Transverse colon (tissue), 4 donors: ENCODE results near the gene ADGRE2. TPM values are rescaled to one million over a fixed set of nuclear protein-coding genes. Genes with fewer than 3 reads are reported as not detected.

Source experiments
- DNase-seq: peaks from one replicate; pipeline ENCODE4 v3.0.0-alpha.2; 2019
- H3K27ac ChIP-seq, 4 donors: fragments of 200-600 bp; sonication (generic); 2 replicates each; pipeline ENCODE4 v1.5.1; 2016 to 2018; ENCODE audit warnings: inconsistent platforms in 4 of 4
- H3K27me3 ChIP-seq: fragments of 200-600 bp; sonication (generic); 2 replicates; pipeline ENCODE4 v1.5.1; 2017; ENCODE audit warnings: inconsistent platforms
- H3K36me3 ChIP-seq, 4 donors: fragments of 200-600 bp; sonication (generic); 2 replicates each; pipeline ENCODE4 v1.5.1; 2017 to 2019; ENCODE audit warnings: inconsistent platforms in 4 of 4
- H3K4me1 ChIP-seq, 4 donors: fragments of 200-600 bp; sonication (generic); 2 replicates each; pipeline ENCODE4 v1.5.1; 2017 to 2020; ENCODE audit warnings: inconsistent platforms in 4 of 4
- H3K4me3 ChIP-seq, 4 donors: fragments of 200-600 bp; sonication (generic); 1 replicate in 1 of 4; 2 replicates in 3 of 4; pipeline versions ENCODE4 v1.5.1 to v1.6.1; 2017 to 2019; ENCODE audit warnings: inconsistent platforms in 4 of 4
- H3K9me3 ChIP-seq, 2 donors: fragments of 200-600 bp; sonication (generic); 2 replicates each; pipeline ENCODE4 v1.5.1; 2017 to 2019; ENCODE audit warnings: inconsistent platforms in 2 of 2
- CTCF ChIP-seq, 5 experiments: fragments of 200-600 bp in 3 of 5; fragments of 450-650 bp in 2 of 5; sonication (generic) in 3 of 5; IDR thresholded peaks; 1 replicate in 2 of 5; 2 replicates in 3 of 5; pipeline ENCODE4 v1.5.1; 2016 to 2017; ENCODE audit warnings: antibody characterized with exemption in 5 of 5, inconsistent platforms in 3 of 5, mild to moderate bottlenecking in 2 of 5, moderate library complexity in 1 of 5
- EP300 ChIP-seq: sonication (generic); formaldehyde crosslinking; IDR thresholded peaks from one replicate; pipeline ENCODE4 v1.6.1; 2017; ENCODE audit warnings: antibody characterized with exemption, low read depth
- POLR2A ChIP-seq: fragments of 450-650 bp; IDR thresholded peaks from one replicate; pipeline ENCODE4 v1.6.1; 2016; ENCODE audit warnings: antibody characterized with exemption, mild to moderate bottlenecking, moderate library complexity
- POLR2AphosphoS5 ChIP-seq, 3 donors: sonication (generic); formaldehyde crosslinking; IDR thresholded peaks; one replicate each; pipeline ENCODE4 v1.6.1; 2016; ENCODE audit warnings: antibody characterized with exemption in 3 of 3
- WGBS, 2 donors: methylation state at CpG; one replicate each; pipeline ENCODE4 v1.1.5; 2018; ENCODE audit warnings: low coverage in 1 of 2; 5-methylcytosine and 5-hydroxymethylcytosine counted together
- in situ Hi-C, 4 donors: fragments of 200-750 bp; cut with MboI; loops; one replicate each; pipeline versions ENCODE4 v1.15.0 to v1.15.1; 2017; ENCODE audit warnings: low sequenced_read_pairs in 3 of 4, low pct_ligation_motif_present in 1 of 4, low pct_unique_long_range_greater_than_20kb in 1 of 4
- intact Hi-C: fragments of 100-400 bp; cut with DNase I; formaldehyde crosslinking; loops from one replicate; pipeline ENCODE4 v1.15.1; 2023; ENCODE audit warnings: low total_unique reads
- total RNA-seq, 4 donors: library from RNA; depleted of rRNA; stranded (reverse); fragments of >200 nt; gene quantifications; one replicate each; pipeline ENCODE4 v1.1.0, GENCODE V29; 2016

ADGRE2 gene
- total RNA-seq, 4 donors from 2014 or later: 1.00 to 3.3 (median 1.8) TPM

GRCh38 chr19:14732510-14732909 lies 45.9 kb downstream of the ADGRE2 start:
- DNase-seq: no peak
- intact Hi-C loops: no loop called here

DNA sequence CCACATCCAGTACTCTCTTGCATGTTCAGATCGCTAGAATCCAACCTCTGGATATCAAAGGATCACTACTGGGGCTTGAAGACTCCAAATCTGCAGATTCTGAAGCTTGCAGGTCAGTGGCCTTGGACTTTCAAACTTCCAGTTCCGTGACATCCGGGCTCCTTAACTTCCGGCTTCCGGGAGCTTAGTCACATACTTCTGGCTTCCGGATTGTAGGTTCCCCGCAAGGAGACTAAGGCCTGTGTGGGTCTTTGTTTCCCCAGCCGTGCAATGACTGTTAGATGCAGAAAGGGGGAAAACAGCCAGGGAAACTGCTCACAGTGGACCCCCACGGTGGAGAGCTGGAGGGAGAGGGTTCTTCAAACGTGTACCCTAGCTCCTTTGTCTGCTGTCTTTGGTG lies 47.2 kb downstream of the ADGRE2 start:
- TF ChIP-seq POLR2AphosphoS5 (IDR thresholded peaks at IDR 0.05): no peak
- TF ChIP-seq CTCF (IDR thresholded peaks at IDR 0.05): no peak
- TF ChIP-seq EP300: no peak
- no peak for TF ChIP-seq POLR2A
- no peak overlapping the region for H3K27ac ChIP-seq
- in situ Hi-C loops (no loop called here), intact Hi-C loops (no loop called here)
- no peaks in the 10 kb centered on the region for H3K27me3 ChIP-seq
- H3K36me3 ChIP-seq: no peaks in the 10 kb centered on the region
- H3K4me3 ChIP-seq: no peak overlapping the region
- peaks cover 4 to 13% of the 10 kb centered on the region in 2 donors for H3K9me3 ChIP-seq
- no peaks in the 10 kb centered on the region for H3K4me1 ChIP-seq
- 50 to 75% methylated on average over 2 to 10 of the region's 10 CpGs for WGBS, 2 donors
- no peak for DNase-seq

More at GRCh38 chr19:14732510-14732909, 45.9 kb downstream of the ADGRE2 start:
- no peaks in the 10 kb centered on the region for H3K4me1 ChIP-seq
- no peaks in the 10 kb centered on the region for H3K27me3 ChIP-seq
- no peak overlapping the region for H3K4me3 ChIP-seq
- H3K9me3 ChIP-seq: peaks cover 3 to 4% of the 10 kb centered on the region in 2 donors
- TF ChIP-seq CTCF (IDR thresholded peaks at IDR 0.05): no peak
- no peak for TF ChIP-seq POLR2A
- TF ChIP-seq POLR2AphosphoS5 (IDR thresholded peaks at IDR 0.05): no peak
- no peak for TF ChIP-seq EP300
- no peak overlapping the region for H3K27ac ChIP-seq
- in situ Hi-C loops: no loop called here
- no peaks in the 10 kb centered on the region for H3K36me3 ChIP-seq

DNA sequence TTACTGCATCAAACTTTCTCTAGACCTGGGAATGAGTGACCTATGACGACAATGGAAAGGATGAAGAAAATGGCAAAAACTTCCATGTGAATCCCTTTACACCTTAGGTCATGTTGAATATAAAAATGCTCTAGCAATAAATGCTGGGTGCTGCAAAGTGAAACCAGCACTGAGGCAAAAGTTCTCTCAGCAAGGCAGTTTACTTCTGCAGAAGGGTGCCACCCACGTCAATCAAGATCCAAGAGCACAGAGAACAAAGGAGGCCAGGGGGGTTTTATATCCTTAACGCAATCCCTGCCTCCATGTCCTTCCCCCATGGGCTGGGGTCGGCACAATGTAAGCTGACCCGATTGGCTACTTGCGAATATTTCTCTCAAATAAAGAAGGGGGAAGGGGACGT lies 49.8 kb downstream of the ADGRE2 start:
- Histone ChIP-seq H3K27me3 (no peaks in the 10 kb centered on the region), H3K4me1 (no peaks in the 10 kb centered on the region), H3K36me3 (no peaks in the 10 kb centered on the region), H3K9me3 (peaks cover 16 to 37% of the 10 kb centered on the region in 2 donors), H3K27ac (no peak overlapping the region), H3K4me3 (no peak overlapping the region)
- intact Hi-C loops (no loop called here), in situ Hi-C loops (no loop called here)
- WGBS, 2 donors: 93 to 98% methylated on average over 6 to 7 of the region's 7 CpGs
- no peak for DNase-seq
- TF ChIP-seq EP300 (no peak), POLR2A (no peak), CTCF (IDR thresholded peaks at IDR 0.05) (no peak), POLR2AphosphoS5 (IDR thresholded peaks at IDR 0.05) (no peak)

GRCh38 chr19:14722127-14722526 lies 56.2 kb downstream of the ADGRE2 start:
- intact Hi-C loops: no loop called here
- peaks cover 68 to 95% of the 10 kb centered on the region in 2 donors for H3K9me3 ChIP-seq
- 76 to 95% methylated on average over 2 of the region's 2 CpGs for WGBS, 2 donors

GRCh38 chr19:14719162-14719561 lies 59.2 kb downstream of the ADGRE2 start:
- Histone ChIP-seq H3K4me3 (no peak overlapping the region), H3K27ac (no peak overlapping the region), H3K4me1 (no peaks in the 10 kb centered on the region), H3K27me3 (no peaks in the 10 kb centered on the region), H3K36me3 (peaks cover 6 to 79% (median 43%) of the 10 kb centered on the region in 4 donors), H3K9me3 (peaks cover 68 to 84% of the 10 kb centered on the region in 2 donors)
- WGBS, 2 donors: 92 to 96% methylated on average over 2 to 3 of the region's 3 CpGs
- in situ Hi-C loops (no loop called here), intact Hi-C loops (no loop called here)
- DNase-seq: no peak
- TF ChIP-seq CTCF (IDR thresholded peaks at IDR 0.05) (no peak), POLR2AphosphoS5 (IDR thresholded peaks at IDR 0.05) (no peak), POLR2A (no peak), EP300 (no peak)

More at GRCh38 chr19:14722127-14722526, 56.2 kb downstream of the ADGRE2 start:
- peaks cover 6 to 53% (median 26%) of the 10 kb centered on the region in 4 donors for H3K36me3 ChIP-seq
- in situ Hi-C loops: no loop called here
- TF ChIP-seq POLR2AphosphoS5 (IDR thresholded peaks at IDR 0.05) (no peak), EP300 (no peak)
- H3K27ac ChIP-seq: no peak overlapping the region
- no peaks in the 10 kb centered on the region for H3K27me3 ChIP-seq
- no peaks in the 10 kb centered on the region for H3K4me1 ChIP-seq
- DNase-seq: no peak
- H3K4me3 ChIP-seq: no peak overlapping the region
